Sigmoid colon (tissue), 4 donors: ENCODE data around the gene DTX3L.

Experiments used
- POLR2AphosphoS5 ChIP-seq, 4 donors: sonication (generic); formaldehyde crosslinking; IDR thresholded peaks; one replicate each; pipeline ENCODE4 v1.6.1; 2017; ENCODE audit warnings: antibody characterized with exemption in 4 of 4
- TF ChIP-seq, protein P1 (sequence below), 4 experiments: fragments of 450-650 bp in 3 of 4; fragments of 200-600 bp in 1 of 4; IDR thresholded peaks; one replicate each; pipeline ENCODE4 v1.5.1; 2016 to 2019; ENCODE audit warnings: antibody characterized with exemption in 4 of 4, mild to moderate bottlenecking in 3 of 4, moderate library complexity in 2 of 4

DNA sequence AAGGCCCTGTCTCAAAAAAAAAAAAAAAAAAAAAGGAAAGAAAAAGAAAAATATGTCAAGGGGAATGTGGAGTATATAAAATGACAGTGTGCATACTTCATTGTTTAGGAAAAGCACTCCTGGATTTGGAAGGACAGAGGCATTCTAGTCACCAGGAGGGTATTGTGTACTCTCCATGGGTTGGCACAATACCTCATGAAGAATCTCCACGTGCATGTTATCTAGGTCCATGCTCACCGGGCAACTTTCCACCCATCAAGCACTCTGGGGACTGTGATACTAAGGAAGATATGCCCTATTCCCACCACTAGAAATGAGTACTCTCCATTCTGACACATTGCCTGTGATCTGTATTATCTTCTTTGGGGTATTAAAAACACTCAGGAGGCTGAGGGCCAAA is 34.0 kb upstream of the DTX3L start:
- TF ChIP-seq, protein P1, sequence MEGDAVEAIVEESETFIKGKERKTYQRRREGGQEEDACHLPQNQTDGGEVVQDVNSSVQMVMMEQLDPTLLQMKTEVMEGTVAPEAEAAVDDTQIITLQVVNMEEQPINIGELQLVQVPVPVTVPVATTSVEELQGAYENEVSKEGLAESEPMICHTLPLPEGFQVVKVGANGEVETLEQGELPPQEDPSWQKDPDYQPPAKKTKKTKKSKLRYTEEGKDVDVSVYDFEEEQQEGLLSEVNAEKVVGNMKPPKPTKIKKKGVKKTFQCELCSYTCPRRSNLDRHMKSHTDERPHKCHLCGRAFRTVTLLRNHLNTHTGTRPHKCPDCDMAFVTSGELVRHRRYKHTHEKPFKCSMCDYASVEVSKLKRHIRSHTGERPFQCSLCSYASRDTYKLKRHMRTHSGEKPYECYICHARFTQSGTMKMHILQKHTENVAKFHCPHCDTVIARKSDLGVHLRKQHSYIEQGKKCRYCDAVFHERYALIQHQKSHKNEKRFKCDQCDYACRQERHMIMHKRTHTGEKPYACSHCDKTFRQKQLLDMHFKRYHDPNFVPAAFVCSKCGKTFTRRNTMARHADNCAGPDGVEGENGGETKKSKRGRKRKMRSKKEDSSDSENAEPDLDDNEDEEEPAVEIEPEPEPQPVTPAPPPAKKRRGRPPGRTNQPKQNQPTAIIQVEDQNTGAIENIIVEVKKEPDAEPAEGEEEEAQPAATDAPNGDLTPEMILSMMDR (IDR thresholded peaks at IDR 0.05) = no peak
- no peak for TF ChIP-seq POLR2AphosphoS5 (IDR thresholded peaks at IDR 0.05)
